ENCODE measurements around the gene LITAF. TPM values are rescaled to one million over a fixed set of nuclear protein-coding genes. Genes with fewer than 3 reads are reported as not detected.

LITAF gene
- total and polyA plus RNA-seq, 2 of the 4 experiments (the other 2 are of a cell fraction): 113 to 206 TPM

DNA sequence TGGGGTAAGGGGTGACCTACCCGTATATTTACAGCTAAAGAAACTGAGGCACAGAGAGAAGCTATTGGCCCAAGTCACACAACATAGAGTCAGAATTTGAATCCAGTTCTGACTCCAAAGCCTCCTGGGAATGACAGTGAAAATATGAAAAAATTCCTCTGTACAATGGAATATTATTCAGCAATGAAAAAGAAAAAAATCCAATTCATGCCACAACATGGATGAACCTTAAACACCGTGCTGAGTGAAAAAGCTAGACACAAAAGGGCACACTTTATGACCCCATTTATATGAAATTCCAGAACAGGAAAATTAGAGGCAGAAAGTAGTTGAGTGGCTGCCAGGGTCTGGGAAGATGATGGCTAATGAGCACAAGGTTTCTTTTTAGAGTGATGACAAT is 75.4 kb downstream of the LITAF start:
- H3K56ac ChIP-seq (ENCODE audit: extremely low read depth, insufficient read depth, low read length): no peak overlapping the region
- TF ChIP-seq RFX5 (IDR thresholded peaks at IDR 0.05; ENCODE audit: low read depth, low read length) (no peak), MAZ (IDR thresholded peaks at IDR 0.05; ENCODE audit: borderline replicate concordance, low read depth, low read length) (no peak), CEBPB (IDR thresholded peaks at IDR 0.05; ENCODE audit: low read depth, low read length) (no peak), POLR2A (IDR thresholded peaks at IDR 0.05; ENCODE audit: low read depth, low read length) (no peak), BHLHE40 (IDR thresholded peaks at IDR 0.05; ENCODE audit: low read depth, low read length) (no peak), CHD1 (IDR thresholded peaks at IDR 0.05; ENCODE audit: low read depth, low read length) (no peak), MXI1 (IDR thresholded peaks at IDR 0.05; ENCODE audit: borderline replicate concordance, low read depth, low read length) (no peak), RCOR1 (IDR thresholded peaks at IDR 0.05; ENCODE audit: insufficient replicate concordance, low read length) (no peak), NFE2L2 (IDR thresholded peaks at IDR 0.05; ENCODE audit: low read depth, low read length) (no peak), RAD21 (IDR thresholded peaks at IDR 0.05; ENCODE audit: low read length) (no peak), FOS (IDR thresholded peaks at IDR 0.05; ENCODE audit: low read depth, low read length) (no peak), MAFK (IDR thresholded peaks at IDR 0.05; ENCODE audit: low read depth, low read length) (no peak), SMC3 (IDR thresholded peaks at IDR 0.05; ENCODE audit: low read depth, low read length) (no peak)
- TF ChIP-seq, protein P1, sequence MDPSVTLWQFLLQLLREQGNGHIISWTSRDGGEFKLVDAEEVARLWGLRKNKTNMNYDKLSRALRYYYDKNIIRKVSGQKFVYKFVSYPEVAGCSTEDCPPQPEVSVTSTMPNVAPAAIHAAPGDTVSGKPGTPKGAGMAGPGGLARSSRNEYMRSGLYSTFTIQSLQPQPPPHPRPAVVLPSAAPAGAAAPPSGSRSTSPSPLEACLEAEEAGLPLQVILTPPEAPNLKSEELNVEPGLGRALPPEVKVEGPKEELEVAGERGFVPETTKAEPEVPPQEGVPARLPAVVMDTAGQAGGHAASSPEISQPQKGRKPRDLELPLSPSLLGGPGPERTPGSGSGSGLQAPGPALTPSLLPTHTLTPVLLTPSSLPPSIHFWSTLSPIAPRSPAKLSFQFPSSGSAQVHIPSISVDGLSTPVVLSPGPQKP (IDR thresholded peaks at IDR 0.05; ENCODE audit: borderline replicate concordance, low read depth, low read length): no peak
- TF ChIP-seq, protein P2, sequence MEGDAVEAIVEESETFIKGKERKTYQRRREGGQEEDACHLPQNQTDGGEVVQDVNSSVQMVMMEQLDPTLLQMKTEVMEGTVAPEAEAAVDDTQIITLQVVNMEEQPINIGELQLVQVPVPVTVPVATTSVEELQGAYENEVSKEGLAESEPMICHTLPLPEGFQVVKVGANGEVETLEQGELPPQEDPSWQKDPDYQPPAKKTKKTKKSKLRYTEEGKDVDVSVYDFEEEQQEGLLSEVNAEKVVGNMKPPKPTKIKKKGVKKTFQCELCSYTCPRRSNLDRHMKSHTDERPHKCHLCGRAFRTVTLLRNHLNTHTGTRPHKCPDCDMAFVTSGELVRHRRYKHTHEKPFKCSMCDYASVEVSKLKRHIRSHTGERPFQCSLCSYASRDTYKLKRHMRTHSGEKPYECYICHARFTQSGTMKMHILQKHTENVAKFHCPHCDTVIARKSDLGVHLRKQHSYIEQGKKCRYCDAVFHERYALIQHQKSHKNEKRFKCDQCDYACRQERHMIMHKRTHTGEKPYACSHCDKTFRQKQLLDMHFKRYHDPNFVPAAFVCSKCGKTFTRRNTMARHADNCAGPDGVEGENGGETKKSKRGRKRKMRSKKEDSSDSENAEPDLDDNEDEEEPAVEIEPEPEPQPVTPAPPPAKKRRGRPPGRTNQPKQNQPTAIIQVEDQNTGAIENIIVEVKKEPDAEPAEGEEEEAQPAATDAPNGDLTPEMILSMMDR (conservative IDR thresholded peaks at IDR 0.05; ENCODE audit: low read depth, low read length): no peak
- TF ChIP-seq, protein P3, sequence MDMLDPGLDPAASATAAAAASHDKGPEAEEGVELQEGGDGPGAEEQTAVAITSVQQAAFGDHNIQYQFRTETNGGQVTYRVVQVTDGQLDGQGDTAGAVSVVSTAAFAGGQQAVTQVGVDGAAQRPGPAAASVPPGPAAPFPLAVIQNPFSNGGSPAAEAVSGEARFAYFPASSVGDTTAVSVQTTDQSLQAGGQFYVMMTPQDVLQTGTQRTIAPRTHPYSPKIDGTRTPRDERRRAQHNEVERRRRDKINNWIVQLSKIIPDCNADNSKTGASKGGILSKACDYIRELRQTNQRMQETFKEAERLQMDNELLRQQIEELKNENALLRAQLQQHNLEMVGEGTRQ (IDR thresholded peaks at IDR 0.05; ENCODE audit: low read depth, low read length): no peak
- no peak overlapping the region for H4K8ac ChIP-seq (ENCODE audit: low read depth in 2 of 2, low read length in 2 of 2)
- peaks cover 6% of the 10 kb centered on the region for H3K27me3 ChIP-seq (ENCODE audit: control insufficient read depth, insufficient read depth, low read length)
- H3K9me3 ChIP-seq (ENCODE audit: control insufficient read depth, insufficient read depth, low read length): no peaks in the 10 kb centered on the region
- no peak overlapping the region for H2BK5ac ChIP-seq (ENCODE audit: low read depth, low read length, poor library complexity, severe bottlenecking)
- H3K23ac ChIP-seq (ENCODE audit: low read depth, low read length): no peak overlapping the region
- WGBS, 2 experiments (ENCODE audit: extremely low coverage in 2 of 2, insufficient read length in 1 of 2): no CpG with 5 or more reads among the region's 2 CpGs
- no peak overlapping the region for H3K18ac ChIP-seq (ENCODE audit: low read depth, low read length)
- H4K20me1 ChIP-seq (ENCODE audit: insufficient read depth, low read length): no peaks in the 10 kb centered on the region
- H2AK9ac ChIP-seq (replicated peaks; ENCODE audit: low read depth, low read length, poor library complexity): no peak overlapping the region
- no peaks in the 10 kb centered on the region for H3K36me3 ChIP-seq (ENCODE audit: control insufficient read depth, insufficient read depth, low read length)
- H4K91ac ChIP-seq (ENCODE audit: insufficient read depth, low read depth, low read length): no peak overlapping the region
- H2AK5ac ChIP-seq (ENCODE audit: low read depth, low read length): no peak overlapping the region
- no peak overlapping the region for H3K14ac ChIP-seq (replicated peaks; ENCODE audit: low read depth, low read length)
- no peak overlapping the region for H2BK20ac ChIP-seq (ENCODE audit: low read depth, low read length)
- H3K4me2 ChIP-seq (ENCODE audit: low read depth, low read length): no peak overlapping the region
- no peak overlapping the region for H2AFZ ChIP-seq (replicated peaks; ENCODE audit: low read length, poor library complexity)
- H3K4me3 ChIP-seq (ENCODE audit: insufficient read depth, low read depth, low read length): no peak overlapping the region
- no peaks in the 10 kb centered on the region for H3K9me1 ChIP-seq (ENCODE audit: insufficient read depth, low read length)
- dilution Hi-C loops (cut with HindIII; ENCODE audit: low sequenced_read_pairs, unreplicated experiment): no loop called here
- no peak overlapping the region for H3K4ac ChIP-seq (ENCODE audit: low read depth, low read length)
- DNase-seq (no peak), ATAC-seq (ENCODE audit: low read depth) (no peak)
- ChIA-PET POLR2A (ENCODE audit: unreplicated experiment) (interaction anchor here (0.6 kb wide), 1 partner anchor 228 kb away, joined by 4 read pairs; no protein-coding TSS in a partner anchor), CTCF (no interaction called here)
- H3K4me1 ChIP-seq (ENCODE audit: control insufficient read depth, insufficient read depth, low read length): no peaks in the 10 kb centered on the region
- in situ Hi-C loops (cut with MboI; ENCODE audit: low sequenced_read_pairs): no loop called here
- no peak overlapping the region for H3K9ac ChIP-seq (ENCODE audit: low read depth, low read length)
- H4K5ac ChIP-seq (ENCODE audit: low read depth, low read length): no peak overlapping the region
- intact Hi-C loops (cut with micrococcal nuclease): no loop called here
- no peak overlapping the region for H2BK120ac ChIP-seq (ENCODE audit: low read depth, low read length)
- no peak overlapping the region for H2BK15ac ChIP-seq (ENCODE audit: low read depth, low read length)
- H3K27ac ChIP-seq (ENCODE audit: insufficient read depth, low read length): no peak overlapping the region
- no peaks in the 10 kb centered on the region for H3K79me1 ChIP-seq (ENCODE audit: low read depth in 1 of 2, low read length in 2 of 2)
- BruUV-seq (replicated peaks): no TSS peak
